ENCODE results near the gene ZC3HAV1.

DNA sequence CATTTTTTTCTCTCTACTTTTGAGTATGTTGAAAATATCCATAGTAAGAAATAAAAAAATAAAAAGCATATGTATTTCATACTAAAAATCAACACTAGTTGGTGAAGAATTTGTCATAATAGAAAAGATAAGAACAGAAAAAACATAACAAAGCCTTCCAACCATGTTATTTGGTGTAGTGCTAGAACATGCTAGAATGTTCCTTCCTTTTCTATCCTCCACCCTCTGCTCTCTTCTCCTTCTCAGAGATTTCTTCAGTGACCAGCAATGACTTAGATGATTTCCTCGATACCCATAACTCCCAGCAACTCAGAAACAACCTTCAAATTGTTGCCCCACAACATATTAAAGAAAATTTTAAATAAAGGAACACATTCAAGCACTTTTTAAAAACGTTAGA lies 2.6 kb downstream of the ZC3HAV1 start:
- TF ChIP-seq POLR2AphosphoS5 (IDR thresholded peaks at IDR 0.05; ENCODE audit: borderline replicate concordance, low read depth, low read length) (no peak), EZH2 (IDR thresholded peaks at IDR 0.05) (no peak), FOXP2 (optimal IDR thresholded peaks at IDR 0.05; ENCODE audit: control extremely low read depth, extremely low read length, insufficient read depth) (no peak)
